HG02759 (cell line): ENCODE results near the gene SMIM23.
"Not testable (repeated sequence)": the region's sequence is repeated elsewhere in the genome, so short reads cannot be mapped to it uniquely, and the experiment has no call there.

ENCODE experiments used
- ATAC-seq: cut with Tn5 transposase; IDR thresholded peaks from one replicate; pipeline ENCODE4 v1.9.1; 2021; ENCODE audit warnings: mild to moderate bottlenecking, moderate library complexity; ENCODE audit not compliant: unreplicated experiment

SMIM23 gene

DNA sequence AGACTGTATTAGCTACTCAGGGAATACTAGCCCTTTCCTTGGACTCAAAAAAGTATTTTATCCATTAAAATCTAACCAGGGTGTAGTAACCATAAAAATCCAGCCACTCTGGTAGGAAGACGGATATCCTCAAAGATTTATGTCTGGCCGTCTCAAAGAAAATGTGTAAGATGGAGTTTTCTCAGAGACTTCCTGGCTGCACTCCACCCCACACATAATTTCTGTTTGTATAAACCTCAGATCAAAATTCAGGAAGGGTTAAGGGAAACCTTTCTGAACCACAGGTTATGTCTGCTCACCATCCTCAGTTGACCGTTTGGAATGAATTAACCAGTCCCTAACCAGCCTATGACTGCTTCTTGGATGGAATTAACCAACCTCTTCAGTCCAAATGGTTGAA is 13.8 kb upstream of the SMIM23 start:
- ATAC-seq = no peak

DNA sequence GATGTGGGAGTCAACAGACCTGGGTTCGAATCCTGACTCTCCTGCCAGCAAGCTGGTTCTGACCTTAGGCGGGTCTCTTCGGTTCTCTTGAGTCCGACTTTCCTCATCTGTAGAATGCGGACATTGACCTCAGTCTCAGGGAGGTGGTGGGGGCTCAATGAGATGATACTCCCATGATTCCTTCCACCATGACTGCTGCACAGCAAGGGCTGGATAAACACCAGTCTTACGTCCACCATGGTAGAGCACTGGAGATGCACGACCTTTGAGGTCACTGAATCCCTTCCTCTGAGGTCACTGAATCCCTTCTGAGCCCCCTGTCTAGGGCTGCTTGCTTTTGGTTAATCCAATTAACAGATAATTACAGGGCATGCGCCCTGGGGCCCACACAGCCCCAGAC is 12.5 kb upstream of the SMIM23 start:
- ATAC-seq = no peak

DNA sequence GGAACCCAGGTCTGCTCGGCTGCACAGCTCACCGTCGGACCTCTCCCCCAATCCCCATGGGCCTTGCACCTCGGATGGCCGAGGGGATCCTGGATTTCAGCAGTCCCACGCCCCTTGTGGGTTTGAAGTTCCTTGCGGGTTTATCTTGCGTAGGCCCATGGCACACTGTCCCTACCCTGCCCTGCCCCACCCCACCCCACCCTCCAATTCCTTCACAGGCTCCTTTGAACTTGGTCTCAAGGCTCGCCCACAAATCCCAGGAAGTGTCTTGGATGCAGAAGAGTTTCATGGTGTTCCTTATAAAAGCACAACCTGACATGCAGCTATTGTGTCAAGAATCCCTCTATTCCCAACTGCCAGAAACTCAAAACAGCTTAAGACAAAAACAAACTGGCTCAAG is 11.2 kb upstream of the SMIM23 start:
- ATAC-seq = no peak

DNA sequence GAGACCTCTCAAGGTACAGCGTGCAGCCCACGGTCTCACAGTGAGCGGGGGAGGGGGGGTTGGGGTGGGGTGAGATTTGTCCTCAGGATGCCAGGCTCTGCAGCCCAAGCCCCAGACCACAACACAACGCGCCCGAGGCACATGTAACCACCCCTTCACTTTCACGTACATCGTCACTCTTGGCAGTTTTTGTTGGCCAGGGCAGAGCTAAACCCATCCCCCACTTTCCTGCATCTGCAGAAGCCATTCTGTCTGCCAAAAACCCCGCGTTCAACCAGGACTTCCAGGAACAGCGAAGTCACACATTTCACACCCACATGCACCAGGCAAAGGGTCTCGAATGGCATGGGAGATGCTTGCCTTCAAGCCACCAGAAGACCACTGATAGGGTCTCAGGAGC is 9.4 kb upstream of the SMIM23 start:
- ATAC-seq = no peak

DNA sequence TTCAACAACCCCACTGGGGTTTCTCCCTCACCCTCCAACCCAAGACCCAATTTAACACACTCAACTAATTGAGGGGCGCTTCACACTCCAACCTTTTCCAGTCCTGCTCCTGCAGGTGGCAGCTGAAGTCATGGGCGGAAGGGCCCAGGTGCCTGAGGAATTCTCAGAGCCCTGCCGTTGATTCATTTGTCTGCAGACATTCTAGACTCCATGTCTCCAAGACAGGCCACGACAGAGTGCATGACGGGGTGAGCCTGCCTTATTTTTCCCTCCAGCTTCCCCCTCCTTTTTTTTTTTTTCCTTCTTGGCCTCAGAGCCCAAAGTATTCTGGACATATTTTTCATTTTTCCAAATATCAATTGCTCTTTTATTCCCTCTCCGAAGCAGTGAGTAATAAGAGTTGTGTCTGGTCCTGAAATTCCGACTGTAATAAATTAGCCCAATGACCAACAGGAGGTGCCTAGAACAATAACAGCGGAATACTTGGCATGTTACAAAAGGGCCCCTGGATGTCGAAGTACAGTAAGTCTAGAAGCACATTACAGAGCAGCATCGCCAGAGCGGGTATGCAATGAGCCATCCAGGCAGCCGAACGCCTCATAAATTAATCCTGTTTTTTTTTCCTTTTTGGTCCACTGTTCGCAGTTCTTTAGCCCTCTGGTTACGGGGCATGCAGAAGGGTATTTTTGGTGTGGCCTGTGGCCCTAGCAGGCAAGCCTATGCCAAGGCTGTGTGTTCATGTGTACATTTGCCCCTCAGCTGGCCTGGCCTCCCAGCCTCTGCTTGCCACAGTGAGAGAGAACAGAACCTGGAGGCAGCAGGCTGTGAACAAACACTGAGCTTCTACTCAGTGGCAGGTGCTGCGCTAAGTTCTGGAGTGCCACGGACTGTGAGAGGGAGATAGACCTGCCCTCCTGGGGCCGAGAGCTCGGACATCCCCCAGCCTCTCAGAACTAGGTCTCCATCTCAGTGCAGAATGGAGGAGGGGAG is 8.6 kb upstream of the SMIM23 start:
- ATAC-seq = no peak

DNA sequence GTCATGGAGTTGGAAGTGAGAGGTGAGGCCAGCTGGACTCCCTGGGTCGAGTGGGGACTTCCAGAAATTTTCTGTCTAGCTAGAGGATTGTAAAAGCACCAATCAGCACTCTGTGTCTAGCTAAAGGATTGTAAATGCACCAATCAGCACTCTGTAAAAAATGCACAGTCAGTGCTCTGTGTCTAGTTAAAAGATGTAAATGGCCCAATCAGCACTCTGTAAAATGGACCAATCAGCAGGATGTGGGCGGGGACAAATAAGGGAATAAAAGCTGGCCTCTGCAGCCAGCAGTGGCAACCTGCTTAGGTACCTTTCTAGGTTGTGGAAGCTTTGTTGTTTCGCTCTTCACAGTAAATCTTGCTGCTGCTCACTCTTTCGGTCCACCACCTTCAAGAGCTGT is 3.9 kb upstream of the SMIM23 start:
- ATAC-seq = not testable (repeated sequence)

DNA sequence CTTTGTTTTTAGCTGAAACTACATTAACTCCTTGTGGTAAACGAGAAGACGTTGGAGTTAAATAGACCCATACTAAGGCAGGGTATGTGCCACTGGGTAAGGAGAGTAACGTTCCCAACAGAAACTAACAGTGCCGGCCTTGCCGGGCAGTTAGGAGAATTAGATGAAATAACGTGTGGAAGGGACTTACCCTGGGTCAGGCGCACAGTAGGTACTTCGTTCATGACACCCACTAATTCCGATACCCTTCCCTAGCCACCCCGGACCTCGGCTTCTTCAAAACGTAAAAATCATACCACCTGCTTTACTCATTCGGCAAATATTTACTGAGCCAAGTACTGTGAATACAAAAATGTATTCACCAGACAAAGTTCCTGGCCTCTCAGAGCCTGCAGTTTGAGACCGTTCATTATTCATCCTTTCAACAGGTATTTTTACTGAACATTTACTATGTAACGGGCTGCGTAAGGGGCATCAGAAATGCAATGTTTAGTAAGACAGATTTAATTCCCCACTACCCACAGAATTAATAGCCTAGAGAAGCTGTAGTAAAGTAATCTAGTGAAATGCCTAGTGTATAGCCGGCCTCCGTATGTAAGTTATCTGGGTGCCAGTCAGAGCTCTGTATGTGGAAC is 3.2 kb upstream of the SMIM23 start:
- ATAC-seq = no peak

DNA sequence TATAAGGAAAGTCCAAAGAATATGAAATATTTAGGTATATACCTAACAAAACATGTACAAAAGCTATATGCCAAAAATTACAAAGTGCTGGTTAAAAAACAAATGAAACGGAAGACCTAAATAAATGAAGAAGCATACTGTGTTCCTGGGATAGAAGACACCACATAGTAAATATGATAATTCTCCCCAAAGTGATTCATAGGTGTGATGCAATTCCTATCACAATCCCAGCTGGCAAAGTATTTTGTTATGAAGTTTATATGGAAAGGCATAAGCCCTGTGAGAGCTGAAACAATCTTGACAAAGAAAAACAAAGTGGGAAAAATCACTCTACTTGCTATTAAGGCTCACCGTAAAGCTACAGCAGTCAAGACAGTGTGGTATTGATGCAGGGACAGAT is 2.6 kb upstream of the SMIM23 start:
- no peak for ATAC-seq

DNA sequence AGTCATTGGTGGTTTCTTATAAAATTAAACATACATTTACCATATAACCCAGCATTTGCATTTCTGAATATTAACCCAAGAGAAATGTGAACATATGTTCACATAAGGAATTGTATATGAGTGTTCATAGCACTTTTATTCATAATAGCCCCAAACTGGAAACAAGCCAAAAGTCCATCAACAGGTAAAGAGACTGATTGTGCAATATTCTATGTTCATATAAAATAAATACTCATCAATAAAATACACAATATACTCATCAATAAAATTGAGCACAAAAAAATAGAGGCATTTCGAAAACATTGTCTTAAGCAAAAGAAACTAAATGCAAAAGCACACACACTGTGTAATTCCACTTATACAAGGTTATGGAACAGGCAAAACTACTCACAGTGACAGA is 3.7 kb downstream of the SMIM23 start:
- no peak for ATAC-seq

DNA sequence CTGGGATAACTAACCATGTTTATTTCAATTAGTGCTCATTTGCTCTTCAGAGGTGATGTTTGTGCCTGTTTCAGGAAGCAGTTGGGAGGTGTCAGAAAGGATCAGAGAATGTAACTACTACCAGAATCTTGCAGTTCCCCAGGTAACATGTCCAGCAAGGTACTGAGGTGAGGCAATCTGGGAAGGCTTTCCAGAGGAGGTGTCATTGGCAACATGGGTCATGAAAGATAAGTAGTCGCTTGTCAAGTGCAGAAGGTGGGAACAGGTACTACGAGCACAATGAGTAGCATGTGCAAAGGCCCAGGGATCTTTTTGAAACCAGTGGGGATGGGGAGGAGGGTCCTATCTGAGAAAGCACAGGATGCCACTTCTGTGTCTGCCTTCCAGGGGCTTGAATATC is 4.8 kb downstream of the SMIM23 start:
- no peak for ATAC-seq

DNA sequence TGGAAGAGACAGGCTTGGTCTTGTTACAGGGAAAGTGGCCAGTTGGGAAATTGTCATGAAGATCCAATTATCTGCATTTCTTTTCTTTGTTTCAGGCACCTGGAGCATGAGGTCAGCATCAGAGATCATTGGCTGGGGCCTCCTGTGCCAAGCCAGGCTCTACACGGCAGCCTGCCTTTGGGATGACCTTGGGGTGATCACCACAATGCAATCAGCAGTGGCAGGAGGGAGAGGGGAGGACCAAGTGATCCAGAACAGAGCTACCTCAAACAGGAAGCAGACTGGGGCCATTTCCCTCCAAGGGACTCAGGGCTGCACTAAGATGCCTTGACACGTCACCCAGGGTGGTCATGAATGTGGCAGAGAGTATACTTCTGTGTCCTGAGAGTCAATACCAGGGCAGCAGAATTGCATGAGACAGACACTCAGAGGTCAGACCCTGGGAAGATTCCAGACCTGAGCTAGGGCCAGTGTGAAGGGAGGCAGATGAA is 8.9 kb downstream of the SMIM23 start:
- ATAC-seq = no peak

DNA sequence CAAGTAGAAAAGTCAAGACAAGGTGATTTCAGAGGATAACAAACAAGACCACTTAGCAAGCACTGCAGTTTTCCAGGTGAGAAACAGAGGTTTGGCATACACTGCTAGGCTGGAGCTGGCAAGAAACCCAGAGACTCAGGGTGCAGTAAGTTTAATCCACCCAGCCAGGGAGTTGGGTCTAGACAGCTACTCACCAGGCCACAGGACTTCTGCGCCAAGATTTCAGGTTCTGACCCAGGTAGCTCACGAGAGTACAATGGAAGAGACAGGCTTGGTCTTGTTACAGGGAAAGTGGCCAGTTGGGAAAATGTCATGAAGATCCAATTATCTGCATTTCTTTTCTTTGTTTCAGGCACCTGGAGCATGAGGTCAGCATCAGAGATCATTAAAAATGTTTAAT is 9.8 kb downstream of the SMIM23 start:
- no peak for ATAC-seq

DNA sequence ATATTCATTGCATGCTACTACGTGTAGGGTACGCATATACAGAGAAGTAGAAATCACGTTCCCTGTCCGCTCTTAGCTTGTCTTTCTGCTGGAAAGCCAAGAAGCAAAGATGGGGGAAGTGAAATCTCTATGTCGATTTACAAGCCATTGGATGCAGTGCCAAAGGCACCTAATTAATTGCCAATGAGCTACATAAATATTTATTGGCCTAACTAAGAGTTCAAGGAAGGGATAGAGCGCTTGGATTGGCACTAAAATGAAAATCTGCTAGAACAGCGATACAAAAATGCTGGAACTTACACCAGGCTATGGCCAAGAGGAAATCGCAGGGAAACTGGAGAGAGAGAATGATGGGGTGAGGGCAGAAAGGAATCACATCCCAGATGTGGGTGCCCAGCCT is 10.8 kb downstream of the SMIM23 start:
- no peak for ATAC-seq

DNA sequence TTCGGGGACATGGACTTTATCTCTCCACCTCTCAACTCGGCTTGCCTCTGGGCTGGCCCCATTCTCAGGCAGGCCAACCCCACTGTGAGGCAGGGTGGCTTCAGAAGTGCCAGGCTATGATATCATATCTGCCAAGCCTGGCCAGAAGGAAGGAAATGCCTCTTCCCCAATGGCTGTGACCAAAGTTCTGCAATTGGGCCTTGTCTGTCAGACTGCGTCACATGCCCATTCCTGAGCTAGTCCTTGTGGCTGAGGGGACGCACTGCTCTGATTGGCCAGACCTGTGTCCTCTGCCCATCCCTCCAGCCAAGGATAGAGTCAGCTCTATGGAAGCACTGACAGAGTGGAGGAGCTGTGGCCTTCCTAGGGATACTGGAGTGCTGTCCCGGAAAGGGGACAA is 11.9 kb downstream of the SMIM23 start:
- ATAC-seq = no peak

DNA sequence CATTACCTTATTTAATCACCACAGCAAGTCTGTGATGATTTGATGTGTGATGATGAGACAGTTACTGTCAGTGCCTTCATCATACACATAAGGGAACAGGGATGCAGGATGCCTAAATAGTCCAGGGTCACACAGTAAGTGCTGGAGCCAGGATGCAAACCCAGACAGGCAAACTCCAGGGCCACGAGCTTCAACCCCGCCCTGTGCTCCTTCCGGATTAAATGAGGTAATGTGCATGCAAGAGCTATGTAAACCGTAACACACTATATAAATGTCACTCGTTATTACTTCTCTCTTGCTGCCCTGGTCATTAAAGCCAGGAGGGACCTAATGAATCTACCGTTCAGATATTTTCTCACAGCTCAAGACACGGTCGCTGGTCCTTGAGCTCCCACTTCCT is 12.8 kb downstream of the SMIM23 start:
- no peak for ATAC-seq

DNA sequence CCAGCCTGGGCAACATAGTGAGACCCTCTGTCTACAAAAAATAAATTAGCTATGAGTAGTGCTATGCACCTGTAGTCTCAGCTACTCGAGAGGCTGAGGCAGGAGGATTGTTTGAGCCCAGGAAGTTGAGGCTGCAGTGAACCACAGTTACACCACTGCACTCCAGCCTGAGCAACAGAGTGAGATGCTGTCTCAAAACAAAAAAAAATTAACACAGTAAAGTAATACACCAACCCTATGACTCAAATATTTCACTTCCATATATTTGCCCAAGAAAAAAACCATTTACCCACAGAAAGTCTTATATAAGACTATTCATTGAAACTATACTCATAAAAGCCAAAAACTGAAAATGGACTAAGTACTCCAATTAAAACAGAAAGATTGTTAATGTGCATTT is 16.2 kb downstream of the SMIM23 start:
- ATAC-seq = no peak

DNA sequence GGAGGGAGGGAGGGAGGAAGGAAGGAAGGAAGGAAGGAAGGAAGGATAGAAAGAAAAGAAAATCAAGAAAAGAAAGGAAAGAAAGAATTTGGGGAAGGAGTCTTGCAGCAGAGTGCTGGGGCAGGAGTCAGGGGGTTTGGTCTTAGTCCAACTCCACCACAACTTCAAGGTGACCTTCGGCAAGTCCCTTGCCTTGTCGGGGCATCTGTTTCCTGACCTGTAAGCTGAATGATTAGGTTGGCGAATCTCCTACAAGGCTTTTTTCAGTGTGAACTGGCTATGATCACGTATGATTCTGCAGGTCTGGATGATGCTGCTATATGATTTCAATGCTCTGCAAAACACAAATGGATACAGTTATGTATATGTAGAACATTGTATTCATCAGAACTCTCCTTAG is 20.1 kb downstream of the SMIM23 start:
- no peak for ATAC-seq

DNA sequence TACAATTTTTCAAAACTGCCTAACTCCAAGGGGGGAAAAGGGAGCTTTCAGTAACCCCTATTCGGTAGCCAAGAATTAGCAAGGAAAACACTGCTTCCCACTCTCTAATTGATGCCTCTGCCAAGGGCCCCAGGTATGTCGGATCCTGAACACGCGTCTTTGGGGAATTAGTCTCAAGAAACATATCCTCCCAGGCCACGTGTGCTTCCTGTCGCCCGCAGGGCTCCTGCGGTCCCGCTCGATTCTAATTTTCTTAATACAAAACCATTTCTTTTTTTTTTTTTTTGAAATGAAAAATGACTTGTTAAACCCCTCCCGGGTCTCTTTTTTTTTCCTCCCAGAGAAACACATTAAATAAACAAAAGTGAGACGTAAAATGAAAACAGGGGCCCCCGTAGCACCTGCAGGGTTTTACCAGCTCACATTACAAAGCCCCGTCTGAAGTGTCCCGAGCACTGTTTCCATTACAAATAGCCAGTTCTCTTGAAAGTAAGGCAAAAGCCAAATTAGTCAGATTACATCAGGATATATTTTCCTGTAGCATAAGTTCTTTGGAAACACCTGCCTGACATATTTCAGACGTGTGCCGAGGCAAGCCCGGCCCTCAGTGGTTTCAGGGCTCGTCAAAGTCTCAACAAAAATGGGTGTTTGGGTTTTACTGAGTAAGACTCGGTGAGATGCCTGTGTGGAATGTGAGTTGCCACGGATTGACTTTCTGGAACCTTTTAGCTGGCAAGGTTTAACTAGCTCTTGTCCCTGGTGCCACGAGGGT is 21.5 kb downstream of the SMIM23 start:
- ATAC-seq = no peak

DNA sequence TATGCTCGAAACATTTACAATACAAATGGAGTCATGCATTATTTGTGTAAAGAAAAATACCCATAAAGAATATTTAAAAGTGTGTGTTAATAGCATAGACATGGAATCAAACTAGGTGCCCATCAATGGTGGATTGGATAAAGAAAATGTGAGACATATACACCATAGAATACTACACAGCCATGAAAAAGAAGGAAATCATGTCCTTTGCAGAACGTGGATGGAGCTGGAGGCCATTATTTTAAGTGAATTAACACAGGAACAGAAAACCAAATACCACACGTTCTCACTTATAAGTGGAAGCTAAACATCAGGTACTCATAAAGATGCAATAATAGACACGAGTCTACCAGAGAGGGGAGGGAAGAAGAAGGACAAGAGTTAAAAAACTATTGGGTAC is 22.8 kb downstream of the SMIM23 start:
- no peak for ATAC-seq

DNA sequence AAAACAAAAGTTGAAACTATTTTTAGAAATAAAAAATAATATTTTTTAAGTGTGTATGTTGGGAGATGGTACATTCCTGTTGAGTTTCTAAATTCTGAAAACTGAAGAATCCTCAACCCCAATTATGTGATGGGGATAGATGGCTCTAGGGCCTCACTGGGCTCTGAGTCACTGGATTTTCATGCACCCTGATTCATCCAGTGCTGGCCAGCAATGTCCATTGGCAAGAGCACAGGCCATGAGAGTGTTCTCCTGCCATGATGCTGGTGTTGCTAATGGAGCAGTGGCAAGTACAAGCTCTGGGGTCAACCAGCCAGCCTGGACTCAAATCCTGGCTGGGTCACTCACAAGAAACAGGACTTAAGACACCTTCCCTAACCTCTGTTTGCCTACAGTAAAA is 23.3 kb downstream of the SMIM23 start:
- no peak for ATAC-seq

DNA sequence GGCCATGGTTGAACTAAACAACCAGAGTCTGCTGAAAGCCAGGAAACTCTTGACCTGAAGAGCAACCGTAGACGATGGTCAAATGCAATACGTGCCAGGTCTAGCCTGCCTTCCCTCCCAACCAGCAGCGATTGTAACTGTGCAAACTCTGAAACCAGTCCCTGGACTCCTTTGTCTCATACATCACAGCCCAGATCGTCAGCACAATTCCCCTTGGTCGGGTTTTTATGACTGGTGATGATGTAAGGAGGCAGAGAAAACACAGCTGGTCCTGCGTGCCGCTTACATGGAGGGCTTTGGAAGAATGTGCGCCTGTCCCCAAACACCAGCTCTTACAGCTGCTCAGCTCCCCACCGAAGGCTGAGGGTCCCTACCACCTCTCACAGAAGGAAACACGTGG is 24.6 kb downstream of the SMIM23 start:
- ATAC-seq = no peak

DNA sequence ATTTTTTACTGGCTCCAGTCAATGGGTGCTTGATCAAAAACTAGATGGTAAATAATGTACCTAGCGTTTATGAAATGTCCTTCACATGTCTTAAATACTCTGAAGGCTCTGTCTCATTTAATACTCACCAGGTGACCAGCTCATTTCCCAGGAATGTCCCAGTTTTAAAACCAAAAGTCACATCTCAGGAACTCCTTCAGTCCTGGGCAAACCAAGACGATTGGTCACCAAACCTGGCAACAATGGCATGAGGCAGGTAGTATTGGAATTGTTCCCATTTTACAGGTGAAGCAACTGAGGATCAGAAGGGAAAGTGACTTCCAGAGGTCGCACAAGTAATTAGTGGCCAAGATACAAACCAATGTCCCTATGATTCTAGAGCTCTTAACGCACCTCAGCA is 27.7 kb downstream of the SMIM23 start:
- ATAC-seq = no peak
